Kidney (tissue), 14 donors: ENCODE data around the gene CCL7. TPM values are rescaled to one million over a fixed set of nuclear protein-coding genes. Genes with fewer than 3 reads are reported as not detected.
A peak's percentile ranks its signal among the peaks of the same experiment; 100 is the strongest.

Experiments
- DNase-seq, 5 donors: peaks; one replicate each; pipeline ENCODE4 v3.0.0-alpha.2; 2013 to 2020
- FAIRE-seq: peaks from 2 replicates; lab custom pipeline; 2012; peaks lifted over from hg19 to GRCh38; lab: Jason Lieb, UNC
- H3K27ac ChIP-seq, 2 donors: one replicate each; pipeline ENCODE4 v1.7.0; 2013; ENCODE audit warnings: low read depth in 2 of 2, low read length in 2 of 2, inconsistent platforms in 1 of 2
- H3K27me3 ChIP-seq: one replicate; pipeline ENCODE4 v1.7.1; 2013; ENCODE audit warnings: low read length, inconsistent platforms; ENCODE audit not compliant: control insufficient read depth, insufficient read depth
- H3K36me3 ChIP-seq, 3 donors: one replicate each; pipeline versions ENCODE4 v1.7.0 to v1.7.1; 2013; ENCODE audit warnings: low read length in 3 of 3, control low read depth in 1 of 3, inconsistent platforms in 1 of 3; ENCODE audit not compliant: insufficient read depth in 3 of 3, control insufficient read depth in 2 of 3
- H3K4me1 ChIP-seq, 3 donors: one replicate each; pipeline versions ENCODE4 v1.7.0 to v1.7.1; 2013; ENCODE audit warnings: low read length in 3 of 3, inconsistent platforms in 1 of 3, low read depth in 1 of 3; ENCODE audit not compliant: control insufficient read depth in 2 of 3, insufficient read depth in 2 of 3
- H3K4me3 ChIP-seq, 3 donors: one replicate each; pipeline versions ENCODE4 v1.7.0 to v1.8.1; 2013; ENCODE audit warnings: low read length in 3 of 3, control low read depth in 1 of 3, inconsistent platforms in 1 of 3
- H3K9ac ChIP-seq, 3 donors: one replicate each; pipeline versions ENCODE4 v1.7.0 to v1.7.1; 2013; ENCODE audit warnings: low read length in 3 of 3, control low read depth in 1 of 3, inconsistent platforms in 1 of 3
- H3K9me3 ChIP-seq, 3 donors: one replicate each; pipeline versions ENCODE4 v1.7.0 to v1.7.1; 2013; ENCODE audit warnings: low read length in 3 of 3, control low read depth in 1 of 3, inconsistent platforms in 1 of 3; ENCODE audit not compliant: control insufficient read depth in 2 of 3, insufficient read depth in 1 of 3
- intact Hi-C: fragments of 100-400 bp; cut with DNase I; formaldehyde crosslinking; loops from one replicate; pipeline ENCODE4 v1.11.1; 2022
- polyA plus RNA-seq: library from polyadenylated mRNA; stranded (reverse); fragments of 350-450 nt; fragmentation: Illumina TruSeq; extraction: RNeasy Lipid Tissue Mini Kit (QIAGEN cat#74804); gene quantifications from one replicate; pipeline ENCODE4 v1.2.3, GENCODE V29; 2014; ENCODE audit warnings: low read depth, low replicate concordance; ENCODE audit not compliant: insufficient read depth
- total RNA-seq: library from RNA; stranded (reverse); fragmentation: NEBNext Ultra II Directional; extraction: Animal tissue kit (Norgen Biotek cat#: 25700); gene quantifications from one replicate; pipeline ENCODE4 v1.2.1, GENCODE V29; 2021
- TF ChIP-seq, protein P1 (sequence below): IDR thresholded peaks from 3 replicates; pipeline ENCODE4 v1.5.1; 2012; ENCODE audit warnings: mild to moderate bottlenecking, moderate library complexity, borderline replicate concordance; ENCODE audit not compliant: insufficient read depth; ENCODE audit errors: extremely low read depth
- donor health status: control.
- donor health status: control.
- donor health status: control.
- donor health status: control.
- donor health status: control.
- donor health status: DM: yes; HTN: yes; CAD: no.
- donor health status: Normal renal cell carcinoma (clear cell type).

Gene CCL7
- total and polyA plus RNA-seq, 2 donors from 2014 or later: not detected

DNA sequence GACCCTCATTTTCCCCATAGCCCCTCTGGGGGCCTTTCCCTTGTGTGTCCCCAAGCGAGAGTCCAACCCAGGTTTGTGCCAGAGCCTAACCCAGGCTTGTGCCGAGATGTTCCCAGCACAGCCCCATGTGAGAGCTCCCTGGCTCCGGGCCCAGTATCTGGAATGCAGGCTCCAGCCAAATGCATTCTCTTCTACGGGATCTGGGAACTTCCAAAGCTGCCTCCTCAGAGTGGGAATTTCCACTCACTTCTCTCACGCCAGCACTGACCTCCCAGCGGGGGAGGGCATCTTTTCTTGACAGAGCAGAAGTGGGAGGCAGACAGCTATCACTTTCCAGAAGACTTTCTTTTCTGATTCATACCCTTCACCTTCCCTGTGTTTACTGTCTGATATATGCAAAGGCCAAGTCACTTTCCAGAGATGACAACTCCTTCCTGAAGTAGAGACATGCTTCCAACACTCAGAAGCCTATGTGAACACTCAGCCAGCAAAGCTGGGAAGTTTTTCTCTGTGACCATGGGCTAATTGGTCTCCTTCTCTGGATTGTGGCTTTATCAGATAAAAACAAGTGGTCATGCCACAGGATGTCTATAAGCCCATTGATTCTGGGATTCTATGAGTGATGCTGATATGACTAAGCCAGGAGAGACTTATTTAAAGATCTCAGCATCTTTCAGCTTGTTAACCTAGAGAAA, 17.4 kb upstream of the CCL7 start:
- FAIRE-seq (peak; percentile 90), DNase-seq (peak; percentile 66 to 98 (median 73))
- Histone ChIP-seq H3K27ac (peak overlapping the region; percentile 40 to 71), H3K36me3 (no peaks in the 10 kb centered on the region), H3K4me3 (no peak overlapping the region), H3K4me1 (peaks cover 0 to 30% (median 29%) of the 10 kb centered on the region in 3 donors), H3K9me3 (no peaks in the 10 kb centered on the region), H3K27me3 (no peaks in the 10 kb centered on the region), H3K9ac (peak overlapping the region in 1 of 3 donors; percentile 2)
- TF ChIP-seq, protein P1, sequence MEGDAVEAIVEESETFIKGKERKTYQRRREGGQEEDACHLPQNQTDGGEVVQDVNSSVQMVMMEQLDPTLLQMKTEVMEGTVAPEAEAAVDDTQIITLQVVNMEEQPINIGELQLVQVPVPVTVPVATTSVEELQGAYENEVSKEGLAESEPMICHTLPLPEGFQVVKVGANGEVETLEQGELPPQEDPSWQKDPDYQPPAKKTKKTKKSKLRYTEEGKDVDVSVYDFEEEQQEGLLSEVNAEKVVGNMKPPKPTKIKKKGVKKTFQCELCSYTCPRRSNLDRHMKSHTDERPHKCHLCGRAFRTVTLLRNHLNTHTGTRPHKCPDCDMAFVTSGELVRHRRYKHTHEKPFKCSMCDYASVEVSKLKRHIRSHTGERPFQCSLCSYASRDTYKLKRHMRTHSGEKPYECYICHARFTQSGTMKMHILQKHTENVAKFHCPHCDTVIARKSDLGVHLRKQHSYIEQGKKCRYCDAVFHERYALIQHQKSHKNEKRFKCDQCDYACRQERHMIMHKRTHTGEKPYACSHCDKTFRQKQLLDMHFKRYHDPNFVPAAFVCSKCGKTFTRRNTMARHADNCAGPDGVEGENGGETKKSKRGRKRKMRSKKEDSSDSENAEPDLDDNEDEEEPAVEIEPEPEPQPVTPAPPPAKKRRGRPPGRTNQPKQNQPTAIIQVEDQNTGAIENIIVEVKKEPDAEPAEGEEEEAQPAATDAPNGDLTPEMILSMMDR: no peak
- intact Hi-C loops: loop anchor here (10.0 kb wide), 1 partner anchor 62 kb away; the partner anchor contains the start of gene CCL8

DNA sequence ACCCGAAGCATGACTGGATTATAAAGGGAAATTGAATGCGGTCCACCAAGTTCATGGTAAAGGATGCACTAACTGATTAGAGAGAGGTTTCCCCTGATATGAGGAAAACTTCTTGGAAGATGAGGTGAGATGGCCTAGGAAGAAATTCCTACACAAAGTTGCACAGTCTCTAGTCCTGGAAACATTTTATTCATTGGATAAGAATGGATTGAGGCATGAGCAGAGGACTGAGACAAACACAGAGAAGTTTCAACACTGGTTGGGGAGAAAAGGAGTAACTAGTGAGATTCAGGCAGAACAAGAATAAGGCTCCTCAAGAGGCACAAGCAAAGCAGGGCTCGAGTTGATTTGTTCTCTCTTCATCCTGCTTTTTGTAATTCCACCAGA, 16.9 kb upstream of the CCL7 start:
- H3K27ac ChIP-seq: peak overlapping the region; percentile 40 to 71
- peaks cover 0 to 29% (median 27%) of the 10 kb centered on the region in 3 donors for H3K4me1 ChIP-seq
- intact Hi-C loops: loop anchor here (10.0 kb wide), 1 partner anchor 62 kb away; the partner anchor contains the start of gene CCL8
- DNase-seq (no peak), FAIRE-seq (no peak)
- no peaks in the 10 kb centered on the region for H3K9me3 ChIP-seq
- no peak overlapping the region for H3K4me3 ChIP-seq
- no peaks in the 10 kb centered on the region for H3K36me3 ChIP-seq
- H3K27me3 ChIP-seq: no peaks in the 10 kb centered on the region
- peak overlapping the region in 1 of 3 donors; percentile 2 for H3K9ac ChIP-seq
- TF ChIP-seq, protein P1: no peak

DNA sequence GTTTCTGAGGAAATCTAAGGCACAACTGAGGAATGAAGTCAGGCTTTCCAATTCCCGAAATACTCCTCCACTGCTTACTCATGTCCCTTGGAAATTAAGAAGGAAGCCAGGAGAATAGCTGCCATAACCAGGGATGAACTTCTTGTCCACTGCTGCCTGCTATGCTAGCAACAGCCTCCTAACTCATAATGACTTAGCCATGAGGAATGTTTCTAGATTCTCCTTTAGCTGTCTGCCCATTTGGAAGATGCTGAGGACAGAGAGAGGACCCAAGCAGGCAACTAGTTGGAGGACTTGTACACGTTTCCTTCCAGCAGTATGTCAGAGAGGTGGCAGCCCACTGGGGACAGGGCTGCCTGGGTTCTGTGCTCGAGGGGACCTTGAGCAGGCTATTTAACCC, 15.9 kb upstream of the CCL7 start:
- Histone ChIP-seq H3K9me3 (no peaks in the 10 kb centered on the region), H3K4me1 (peaks cover 0 to 26% (median 25%) of the 10 kb centered on the region in 3 donors), H3K27ac (peak overlapping the region; percentile 67 to 74), H3K36me3 (no peaks in the 10 kb centered on the region), H3K4me3 (peak overlapping the region in 1 of 3 donors; percentile 57), H3K27me3 (no peaks in the 10 kb centered on the region), H3K9ac (no peak overlapping the region)
- TF ChIP-seq, protein P1: no peak
- intact Hi-C loops: loop anchor here (10.0 kb wide), 1 partner anchor 61 kb away; the partner anchor contains the start of gene CCL8
- DNase-seq (no peak), FAIRE-seq (no peak)
